Measurements from ENCODE around the gene FIGN.

DNA sequence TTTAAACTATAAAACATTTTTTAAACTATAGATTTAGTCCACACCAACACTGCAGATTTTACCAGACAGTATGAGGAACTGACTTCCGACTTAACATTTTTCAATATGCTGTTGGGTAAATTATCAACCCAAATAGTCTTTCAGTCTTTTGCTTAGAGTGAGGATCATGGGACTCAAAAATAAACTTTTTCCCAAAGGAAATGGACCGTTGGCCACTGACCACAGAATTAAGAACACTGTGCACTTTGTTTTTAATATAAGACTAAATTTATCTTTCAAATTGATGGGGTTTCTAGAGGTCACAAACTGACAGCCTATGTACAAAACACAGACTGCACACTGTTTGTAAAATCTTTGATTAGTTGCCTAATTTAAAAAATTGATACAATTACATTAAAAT is 44.9 kb downstream of the FIGN start:
- no peak for TF ChIP-seq SRF (IDR thresholded peaks at IDR 0.05; ENCODE audit: low read depth)
- TF ChIP-seq POLR2A (IDR thresholded peaks at IDR 0.05; ENCODE audit: borderline replicate concordance, extremely low read depth, insufficient read depth, insufficient read length): no peak
- TF ChIP-seq EZH2phosphoT487 (IDR thresholded peaks at IDR 0.05; ENCODE audit: borderline replicate concordance): no peak
- no peak for TF ChIP-seq CTCF (IDR thresholded peaks at IDR 0.05 in 2 of 3, conservative IDR thresholded peaks at IDR 0.05 in 1 of 3; ENCODE audit: borderline replicate concordance in 1 of 3, insufficient read depth in 1 of 3, low read depth in 2 of 3, low read length in 2 of 3)
- no peak for TF ChIP-seq EGR1 (IDR thresholded peaks at IDR 0.05; ENCODE audit: low read depth)
- TF ChIP-seq REST (IDR thresholded peaks at IDR 0.05; ENCODE audit: low read depth): no peak
- TF ChIP-seq, protein P1, sequence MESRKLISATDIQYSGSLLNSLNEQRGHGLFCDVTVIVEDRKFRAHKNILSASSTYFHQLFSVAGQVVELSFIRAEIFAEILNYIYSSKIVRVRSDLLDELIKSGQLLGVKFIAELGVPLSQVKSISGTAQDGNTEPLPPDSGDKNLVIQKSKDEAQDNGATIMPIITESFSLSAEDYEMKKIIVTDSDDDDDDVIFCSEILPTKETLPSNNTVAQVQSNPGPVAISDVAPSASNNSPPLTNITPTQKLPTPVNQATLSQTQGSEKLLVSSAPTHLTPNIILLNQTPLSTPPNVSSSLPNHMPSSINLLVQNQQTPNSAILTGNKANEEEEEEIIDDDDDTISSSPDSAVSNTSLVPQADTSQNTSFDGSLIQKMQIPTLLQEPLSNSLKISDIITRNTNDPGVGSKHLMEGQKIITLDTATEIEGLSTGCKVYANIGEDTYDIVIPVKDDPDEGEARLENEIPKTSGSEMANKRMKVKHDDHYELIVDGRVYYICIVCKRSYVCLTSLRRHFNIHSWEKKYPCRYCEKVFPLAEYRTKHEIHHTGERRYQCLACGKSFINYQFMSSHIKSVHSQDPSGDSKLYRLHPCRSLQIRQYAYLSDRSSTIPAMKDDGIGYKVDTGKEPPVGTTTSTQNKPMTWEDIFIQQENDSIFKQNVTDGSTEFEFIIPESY (IDR thresholded peaks at IDR 0.05; ENCODE audit: extremely low read depth, insufficient replicate concordance, low read length): no peak
- no peak for TF ChIP-seq POLR2AphosphoS5 (IDR thresholded peaks at IDR 0.05; ENCODE audit: low read depth, low read length)
- TF ChIP-seq JUND (IDR thresholded peaks at IDR 0.05): no peak
- TF ChIP-seq, protein P2, sequence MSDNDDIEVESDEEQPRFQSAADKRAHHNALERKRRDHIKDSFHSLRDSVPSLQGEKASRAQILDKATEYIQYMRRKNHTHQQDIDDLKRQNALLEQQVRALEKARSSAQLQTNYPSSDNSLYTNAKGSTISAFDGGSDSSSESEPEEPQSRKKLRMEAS (IDR thresholded peaks at IDR 0.05): no peak
- TF ChIP-seq SP1 (IDR thresholded peaks at IDR 0.05; ENCODE audit: low read depth): no peak

Data from HCT116 (cell line).